OCI-LY7 (cell line): Measurements from ENCODE around the gene KIF1B.

ENCODE experiments used
- CTCF ChIP-seq: fragments of 200-600 bp; sonication (generic); conservative IDR thresholded peaks from 2 replicates; pipeline ENCODE4 v1.5.1; 2014; ENCODE audit warnings: mild to moderate bottlenecking, antibody characterized with exemption, low read length, moderate library complexity, mixed read lengths
- EZH2phosphoT487 ChIP-seq: fragments of 200-600 bp; sonication (generic); IDR thresholded peaks from 2 replicates; pipeline ENCODE4 v1.6.1; 2018; ENCODE audit warnings: low read depth, borderline replicate concordance, mild to moderate bottlenecking, mixed run types, antibody characterized with exemption, low read length, moderate library complexity, mixed read lengths

GRCh38 chr1:10328180-10328963 is 118.0 kb downstream of the KIF1B start:
- no peak for TF ChIP-seq CTCF
- no peak for TF ChIP-seq EZH2phosphoT487
